ENCODE measurements around the gene CEACAM19.
"Not testable (repeated sequence)": the region's sequence is repeated elsewhere in the genome, so short reads cannot be mapped to it uniquely, and the experiment has no call there.

CEACAM19 gene

GRCh38 chr19:44668985-44669764 is 2.1 kb upstream of the CEACAM19 start:
- Mint-ChIP-seq H3K9me3 (no peaks in the 10 kb centered on the region), H3K27me3 (no peaks in the 10 kb centered on the region), H3K36me3 (ENCODE audit: insufficient read depth) (no peaks in the 10 kb centered on the region), H3K27ac (ENCODE audit: low read depth) (no peak overlapping the region), H3K4me1 (no peaks in the 10 kb centered on the region), H3K4me3 (no peak overlapping the region)
- DNase-seq (ENCODE audit: low spot score in 2 of 2) (no peak), ATAC-seq (replicated peaks; ENCODE audit: extremely low read depth, poor library complexity, severe bottlenecking) (no peak)

- not testable (repeated sequence) for H3K4me3 Mint-ChIP-seq; H3K9me3 Mint-ChIP-seq; DNase-seq (ENCODE audit: low spot score in 2 of 2); ATAC-seq (replicated peaks; ENCODE audit: extremely low read depth, poor library complexity, severe bottlenecking); H3K27ac Mint-ChIP-seq (ENCODE audit: low read depth); H3K27me3 Mint-ChIP-seq; H3K36me3 Mint-ChIP-seq (ENCODE audit: insufficient read depth); H3K4me1 Mint-ChIP-seq
These were observed 1.3 kb upstream of the CEACAM19 start for GRCh38 chr19:44670027-44670426.

DNA sequence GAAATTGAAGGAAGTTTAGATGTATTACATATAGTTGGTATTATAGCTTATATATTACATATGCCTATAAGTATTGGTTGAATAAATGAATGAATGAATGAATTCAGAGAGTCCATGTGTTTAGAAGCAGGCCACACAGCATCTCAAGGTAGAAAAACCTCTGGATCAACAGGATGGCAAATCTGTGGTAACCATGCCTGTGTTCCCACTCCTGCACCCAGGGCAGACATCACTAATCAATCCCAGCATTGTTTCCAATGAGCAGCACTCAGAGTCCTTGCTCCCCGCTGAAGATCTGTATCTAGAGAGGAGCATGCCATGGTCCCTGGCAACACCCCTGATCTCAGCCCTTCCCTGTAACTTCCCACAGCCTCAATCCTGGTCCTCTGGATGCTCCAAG is 944 bp downstream of the CEACAM19 start:
- no peaks in the 10 kb centered on the region for H3K4me1 Mint-ChIP-seq
- peaks cover 11% of the 10 kb centered on the region for H3K27me3 Mint-ChIP-seq
- H3K4me3 Mint-ChIP-seq, result no peak overlapping the region
- ATAC-seq (replicated peaks; ENCODE audit: extremely low read depth, poor library complexity, severe bottlenecking) (no peak), DNase-seq (ENCODE audit: low spot score in 2 of 2) (no peak)
- H3K36me3 Mint-ChIP-seq (ENCODE audit: insufficient read depth), result no peaks in the 10 kb centered on the region
- no peak overlapping the region for H3K27ac Mint-ChIP-seq (ENCODE audit: low read depth)
- H3K9me3 Mint-ChIP-seq, result no peaks in the 10 kb centered on the region

DNA sequence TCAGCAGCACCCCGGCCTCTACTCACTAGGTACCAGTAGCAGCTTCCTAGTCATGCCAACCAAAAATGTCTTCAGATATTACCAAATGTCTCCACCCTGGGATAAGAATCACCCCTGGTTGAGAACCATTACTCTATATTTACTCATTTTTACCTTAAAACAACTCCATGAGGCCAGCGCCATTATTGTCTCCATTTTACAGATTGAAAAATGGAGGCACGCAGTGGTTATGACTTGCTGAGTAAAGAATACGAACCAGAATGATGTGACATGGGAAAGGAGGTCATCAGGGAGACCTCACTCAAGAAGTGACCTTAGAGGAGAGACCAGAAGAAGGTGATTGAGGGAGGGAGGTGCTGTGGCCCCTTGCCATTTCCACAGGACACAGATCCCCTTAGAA is 2.2 kb downstream of the CEACAM19 start:
- Mint-ChIP-seq H3K4me3 (no peak overlapping the region), H3K9me3 (no peaks in the 10 kb centered on the region), H3K36me3 (ENCODE audit: insufficient read depth) (no peaks in the 10 kb centered on the region), H3K4me1 (no peaks in the 10 kb centered on the region), H3K27ac (ENCODE audit: low read depth) (no peak overlapping the region), H3K27me3 (peaks cover 11% of the 10 kb centered on the region)
- DNase-seq (ENCODE audit: low spot score in 2 of 2), result no peak
- ATAC-seq (replicated peaks; ENCODE audit: extremely low read depth, poor library complexity, severe bottlenecking), result no peak

GRCh38 chr19:44675521-44675920 is 4.2 kb downstream of the CEACAM19 start:
- H3K9me3 Mint-ChIP-seq, result no peaks in the 10 kb centered on the region
- DNase-seq (ENCODE audit: low spot score in 2 of 2) (no peak), ATAC-seq (replicated peaks; ENCODE audit: extremely low read depth, poor library complexity, severe bottlenecking) (no peak)
- H3K27ac Mint-ChIP-seq (ENCODE audit: low read depth), result no peak overlapping the region
- H3K27me3 Mint-ChIP-seq, result peaks cover 18% of the 10 kb centered on the region
- no peaks in the 10 kb centered on the region for H3K36me3 Mint-ChIP-seq (ENCODE audit: insufficient read depth)
- no peak overlapping the region for H3K4me3 Mint-ChIP-seq
- H3K4me1 Mint-ChIP-seq, result no peaks in the 10 kb centered on the region

GRCh38 chr19:44677019-44677811 is 5.9 kb downstream of the CEACAM19 start:
- no peak overlapping the region for H3K27ac Mint-ChIP-seq (ENCODE audit: low read depth)
- ATAC-seq (replicated peaks; ENCODE audit: extremely low read depth, poor library complexity, severe bottlenecking) (no peak), DNase-seq (ENCODE audit: low spot score in 2 of 2) (no peak)
- H3K9me3 Mint-ChIP-seq, result no peaks in the 10 kb centered on the region
- peaks cover 27% of the 10 kb centered on the region for H3K27me3 Mint-ChIP-seq
- H3K4me3 Mint-ChIP-seq, result no peak overlapping the region
- no peaks in the 10 kb centered on the region for H3K4me1 Mint-ChIP-seq
- H3K36me3 Mint-ChIP-seq (ENCODE audit: insufficient read depth), result no peaks in the 10 kb centered on the region

- Mint-ChIP-seq H3K9me3 (no peaks in the 10 kb centered on the region), H3K27me3 (peaks cover 35% of the 10 kb centered on the region), H3K36me3 (ENCODE audit: insufficient read depth) (no peaks in the 10 kb centered on the region), H3K4me1 (peaks cover 5% of the 10 kb centered on the region), H3K4me3 (no peak overlapping the region), H3K27ac (ENCODE audit: low read depth) (no peak overlapping the region)
- DNase-seq (ENCODE audit: low spot score in 2 of 2) (no peak), ATAC-seq (replicated peaks; ENCODE audit: extremely low read depth, poor library complexity, severe bottlenecking) (no peak)
These were observed 9.3 kb downstream of the CEACAM19 start for GRCh38 chr19:44680536-44680935.

DNA sequence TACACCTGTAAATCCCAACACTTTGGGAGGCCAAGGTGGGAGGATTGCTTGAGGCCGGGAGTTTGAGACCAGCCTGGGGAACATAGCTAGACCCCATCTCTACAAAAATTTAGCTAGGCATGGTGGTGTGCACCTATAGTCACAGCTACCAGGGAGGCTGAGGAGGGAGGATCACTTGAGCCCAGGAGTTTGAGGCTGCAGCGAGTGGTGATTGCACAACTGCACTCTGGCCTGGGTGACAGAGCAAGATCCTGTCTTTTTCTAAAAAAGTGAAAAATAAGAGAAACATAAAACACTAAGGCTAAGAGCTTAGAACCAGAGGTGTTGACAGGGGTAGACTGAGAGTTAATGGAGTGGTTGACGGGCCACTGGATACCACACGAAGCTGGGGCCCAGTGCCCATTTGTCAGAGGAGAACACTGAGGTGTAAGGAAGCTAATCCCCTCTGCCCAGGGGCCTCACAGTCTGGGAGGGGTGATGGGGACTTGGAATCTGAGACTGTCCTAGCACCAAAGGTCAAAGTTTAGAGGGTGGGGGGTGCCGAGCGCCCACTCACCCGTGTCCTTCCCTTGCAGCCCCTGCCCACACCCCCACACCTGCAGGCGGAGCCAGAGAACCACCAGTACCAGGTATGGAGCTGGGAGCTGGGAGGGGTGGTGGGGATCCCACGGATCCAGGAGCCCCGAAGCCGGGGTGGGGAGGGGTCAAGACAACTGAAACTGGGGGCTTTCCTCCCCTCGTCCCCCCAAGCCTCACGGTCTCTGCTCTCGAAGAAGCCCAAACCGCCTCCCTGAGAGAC is 10.9 kb downstream of the CEACAM19 start:
- no peak overlapping the region for H3K27ac Mint-ChIP-seq (ENCODE audit: low read depth)
- H3K36me3 Mint-ChIP-seq (ENCODE audit: insufficient read depth), result no peaks in the 10 kb centered on the region
- peaks cover 5% of the 10 kb centered on the region for H3K4me1 Mint-ChIP-seq
- DNase-seq (ENCODE audit: low spot score in 2 of 2) (no peak), ATAC-seq (replicated peaks; ENCODE audit: extremely low read depth, poor library complexity, severe bottlenecking) (no peak)
- H3K27me3 Mint-ChIP-seq, result peaks cover 35% of the 10 kb centered on the region
- no peaks in the 10 kb centered on the region for H3K9me3 Mint-ChIP-seq
- H3K4me3 Mint-ChIP-seq, result no peak overlapping the region

- peaks cover 5% of the 10 kb centered on the region for H3K4me1 Mint-ChIP-seq
These were observed 11.5 kb downstream of the CEACAM19 start for GRCh38 chr19:44682807-44683206.

DNA sequence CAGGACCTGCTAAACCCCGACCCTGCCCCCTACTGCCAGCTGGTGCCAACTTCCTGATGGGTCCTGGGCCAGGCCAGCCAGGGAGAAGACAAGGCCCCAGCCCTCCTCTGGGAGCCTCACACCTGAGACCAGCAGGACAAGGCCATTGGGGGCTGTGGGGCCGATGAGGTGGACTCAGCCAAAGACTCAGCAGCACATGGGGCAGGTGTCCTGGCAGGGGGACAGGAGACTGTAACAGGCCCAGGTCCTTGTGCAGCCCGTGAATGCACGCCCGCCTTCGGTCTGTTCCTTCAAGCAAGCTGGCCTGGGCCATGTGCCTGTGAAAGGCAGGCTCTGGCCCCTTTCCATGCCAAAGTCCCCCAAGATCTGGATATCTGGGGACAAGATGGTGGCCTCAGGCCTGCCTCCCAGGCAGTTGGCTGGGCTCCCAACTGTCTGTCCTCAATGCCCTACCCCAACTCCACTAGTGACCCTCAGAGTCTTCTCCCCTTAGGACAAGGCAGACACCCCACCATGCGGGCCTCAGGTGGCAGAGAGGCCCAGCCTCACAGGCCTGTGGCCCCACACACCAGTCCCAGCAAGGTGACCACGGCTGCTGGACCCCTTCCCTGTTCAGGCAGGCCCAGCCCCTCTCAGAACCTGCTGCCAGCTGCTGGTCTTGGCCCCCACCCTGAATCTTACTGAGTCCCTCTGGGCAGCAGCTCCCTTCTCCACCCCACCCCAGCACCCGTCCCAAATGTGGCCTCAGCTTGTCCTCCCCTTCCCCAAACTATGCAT is 12.3 kb downstream of the CEACAM19 start:
- no peak overlapping the region for H3K4me3 Mint-ChIP-seq

More at GRCh38 chr19:44682807-44683206, 11.5 kb downstream of the CEACAM19 start:
- ATAC-seq (replicated peaks; ENCODE audit: extremely low read depth, poor library complexity, severe bottlenecking) (no peak), DNase-seq (ENCODE audit: low spot score in 2 of 2) (no peak)
- Mint-ChIP-seq H3K4me3 (no peak overlapping the region), H3K27ac (ENCODE audit: low read depth) (no peak overlapping the region), H3K27me3 (peaks cover 35% of the 10 kb centered on the region), H3K9me3 (no peaks in the 10 kb centered on the region), H3K36me3 (ENCODE audit: insufficient read depth) (no peaks in the 10 kb centered on the region)

DNA sequence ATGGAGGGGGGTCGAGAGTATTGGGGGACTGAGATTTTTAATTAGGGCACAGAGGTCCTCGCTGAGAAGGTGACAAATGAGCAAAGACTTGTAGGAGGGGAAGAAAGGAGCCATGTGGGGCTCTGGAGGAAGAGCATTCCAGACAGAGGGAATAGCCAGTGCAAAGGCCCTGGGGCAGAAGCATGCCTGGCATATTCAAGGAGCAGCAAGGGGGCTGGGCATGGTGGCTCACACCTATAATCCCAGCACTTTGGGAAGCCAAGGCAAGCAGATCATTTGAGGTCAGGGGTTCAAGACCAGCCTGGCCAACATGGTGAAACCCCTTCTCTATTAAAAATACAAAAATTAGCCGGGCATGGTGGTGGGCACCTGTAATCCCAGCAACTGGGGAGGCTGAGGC is 13.1 kb downstream of the CEACAM19 start:
- H3K4me3 Mint-ChIP-seq; H3K4me1 Mint-ChIP-seq; H3K9me3 Mint-ChIP-seq; H3K36me3 Mint-ChIP-seq (ENCODE audit: insufficient read depth); ATAC-seq (replicated peaks; ENCODE audit: extremely low read depth, poor library complexity, severe bottlenecking); H3K27ac Mint-ChIP-seq (ENCODE audit: low read depth); DNase-seq (ENCODE audit: low spot score in 2 of 2): not testable (repeated sequence)
- peaks cover 35% of the 10 kb centered on the region for H3K27me3 Mint-ChIP-seq

More for the DNA sequence above, 12.3 kb downstream of the CEACAM19 start:
- Mint-ChIP-seq H3K9me3 (no peaks in the 10 kb centered on the region), H3K4me1 (peaks cover 5% of the 10 kb centered on the region), H3K27ac (ENCODE audit: low read depth) (no peak overlapping the region), H3K36me3 (ENCODE audit: insufficient read depth) (no peaks in the 10 kb centered on the region), H3K27me3 (peaks cover 35% of the 10 kb centered on the region)
- no peak for ATAC-seq (replicated peaks; ENCODE audit: extremely low read depth, poor library complexity, severe bottlenecking)
- no peak for DNase-seq (ENCODE audit: low spot score in 2 of 2)

Measured in central memory CD8-positive, alpha-beta T cell (primary cell).